HG03460 (cell line): ENCODE data around the gene ADAMTS5.

ENCODE experiments used
- ATAC-seq: cut with Tn5 transposase; IDR thresholded peaks from one replicate; pipeline ENCODE4 v1.9.1; 2021; ENCODE audit not compliant: unreplicated experiment

Gene ADAMTS5

GRCh38 chr21:26967062-26967913, at the start of gene ADAMTS5:
Gene ADAMTS5 (minus strand): TSS chr21:26967088. CDS start chr21:26966391, 697 bp downstream.
- no peak for ATAC-seq

- no peak for ATAC-seq
Measured at GRCh38 chr21:27001526-27001925, 34.6 kb upstream of the ADAMTS5 start.

- no peak for ATAC-seq
Measured at GRCh38 chr21:26983576-26983975, 16.7 kb upstream of the ADAMTS5 start.

GRCh38 chr21:26982767-26983166, 15.9 kb upstream of the ADAMTS5 start:
- no peak for ATAC-seq

GRCh38 chr21:26977746-26978145, 10.9 kb upstream of the ADAMTS5 start:
- no peak for ATAC-seq

GRCh38 chr21:26973226-26973625, 6.3 kb upstream of the ADAMTS5 start:
- ATAC-seq: no peak

- no peak for ATAC-seq
Measured at GRCh38 chr21:26972192-26972591, 5.3 kb upstream of the ADAMTS5 start.

- ATAC-seq: no peak
Measured at GRCh38 chr21:26969971-26970725, 3.3 kb upstream of the ADAMTS5 start.

GRCh38 chr21:26966649-26967061, 233 bp downstream of the ADAMTS5 start:
- no peak for ATAC-seq

- ATAC-seq: no peak
Measured at GRCh38 chr21:26965907-26966581, 844 bp downstream of the ADAMTS5 start.

GRCh38 chr21:26965040-26965906, 1.6 kb downstream of the ADAMTS5 start:
- ATAC-seq: no peak

GRCh38 chr21:26964170-26964778, 2.6 kb downstream of the ADAMTS5 start:
- ATAC-seq: no peak

GRCh38 chr21:26962621-26963181, 4.2 kb downstream of the ADAMTS5 start:
- ATAC-seq: no peak

- no peak for ATAC-seq
Measured at GRCh38 chr21:26961698-26962097, 5.2 kb downstream of the ADAMTS5 start.

- ATAC-seq: no peak
Measured at GRCh38 chr21:26958788-26959187, 8.1 kb downstream of the ADAMTS5 start.

GRCh38 chr21:26956813-26957212, 10.1 kb downstream of the ADAMTS5 start:
- ATAC-seq: no peak

GRCh38 chr21:26956216-26956615, 10.7 kb downstream of the ADAMTS5 start:
- ATAC-seq: no peak

GRCh38 chr21:26954662-26955121, 12.2 kb downstream of the ADAMTS5 start:
- ATAC-seq: no peak

GRCh38 chr21:26952374-26953066, 14.4 kb downstream of the ADAMTS5 start:
- ATAC-seq: no peak
